KOPT-K1 (cell line): ENCODE results near the gene RCBTB2.

Source experiments
- H3K27ac ChIP-seq: fragments of 200-600 bp; sonication (generic); 2 replicates; pipeline ENCODE4 v1.5.1; 2016; ENCODE audit warnings: antibody characterized with exemption, mild to moderate bottlenecking, low read depth, low read length; ENCODE audit not compliant: poor library complexity, severe bottlenecking
- H3K36me3 ChIP-seq: fragments of 200-600 bp; sonication (generic); 2 replicates; pipeline ENCODE4 v1.5.1; 2017; ENCODE audit warnings: antibody characterized with exemption, mild to moderate bottlenecking, low read length, moderate library complexity; ENCODE audit not compliant: insufficient read depth
- H3K9me3 ChIP-seq: fragments of 200-600 bp; sonication (generic); 2 replicates; pipeline ENCODE4 v1.5.1; 2017; ENCODE audit warnings: antibody characterized with exemption, low read length, mild to moderate bottlenecking; ENCODE audit not compliant: insufficient read depth, poor library complexity, severe bottlenecking

Gene RCBTB2

GRCh38 chr13:48570216-48570828, 37.4 kb upstream of the RCBTB2 start:
- Histone ChIP-seq H3K9me3 (no peaks in the 10 kb centered on the region), H3K27ac (peak overlapping the region; percentile 98), H3K36me3 (no peaks in the 10 kb centered on the region)

DNA sequence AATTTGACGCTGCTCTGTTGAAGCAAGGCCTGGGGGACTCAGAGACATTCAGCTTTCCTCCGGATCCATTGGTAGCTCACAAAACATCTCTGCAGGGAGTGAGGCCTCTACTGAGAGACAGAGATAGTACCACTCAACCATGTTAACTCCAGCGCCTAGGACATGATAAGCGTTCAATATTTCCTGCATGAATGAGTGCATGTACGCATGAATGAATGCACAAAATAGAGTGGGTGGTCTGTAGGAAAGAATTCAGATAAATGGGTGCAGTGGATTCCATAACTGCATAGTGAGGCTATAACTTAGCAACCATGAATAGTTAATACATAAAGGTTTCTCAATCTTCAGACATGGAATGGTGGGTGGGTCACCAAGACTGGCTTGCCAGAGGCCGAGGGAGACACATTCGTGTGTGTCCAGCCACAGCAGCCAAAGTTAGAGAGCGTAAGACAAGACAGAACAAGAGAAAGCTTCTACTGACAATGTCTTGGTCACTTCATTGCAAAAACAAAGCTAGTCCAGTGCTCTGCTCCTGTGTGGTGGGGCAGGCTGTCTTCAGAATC, 36.3 kb upstream of the RCBTB2 start:
- H3K36me3 ChIP-seq, result no peaks in the 10 kb centered on the region
- no peaks in the 10 kb centered on the region for H3K9me3 ChIP-seq
- peak overlapping the region; percentile 98 for H3K27ac ChIP-seq

DNA sequence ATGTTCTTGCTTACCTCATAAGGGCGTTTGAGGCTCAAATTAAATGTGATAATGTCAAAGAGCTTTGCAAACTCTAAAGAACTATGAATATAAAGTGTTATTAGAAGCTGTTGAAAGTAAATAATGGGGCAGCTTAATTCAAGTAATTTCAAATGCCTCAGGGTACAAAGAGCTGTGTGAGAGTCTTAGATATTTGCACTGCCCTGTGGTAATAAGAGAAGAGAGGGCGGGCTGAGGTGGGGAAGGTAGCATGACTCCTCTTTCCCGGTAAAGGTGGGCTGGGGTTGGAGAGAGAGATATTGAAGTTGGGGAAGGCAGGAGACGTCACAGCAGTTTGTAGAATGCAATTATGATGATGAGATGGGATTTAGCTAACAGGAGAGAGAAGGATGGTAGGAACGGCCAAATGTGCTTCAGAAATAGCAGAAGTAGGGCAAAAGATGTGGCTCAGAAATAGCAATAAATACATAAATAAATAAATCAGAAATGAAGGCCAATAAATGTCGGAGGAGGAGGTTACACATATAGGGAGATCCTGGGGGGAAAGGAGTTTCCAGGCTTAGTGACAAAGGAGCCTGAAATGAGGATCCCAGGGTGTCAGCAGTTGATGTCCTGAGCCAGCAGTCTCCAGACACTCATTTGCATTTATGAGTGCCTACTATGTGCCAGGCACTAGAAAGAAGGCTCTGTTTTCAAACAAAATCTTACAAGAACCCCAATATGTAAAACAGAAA, 35.7 kb upstream of the RCBTB2 start:
- H3K36me3 ChIP-seq, result no peaks in the 10 kb centered on the region
- H3K27ac ChIP-seq, result peak overlapping the region; percentile 98
- H3K9me3 ChIP-seq, result no peaks in the 10 kb centered on the region

DNA sequence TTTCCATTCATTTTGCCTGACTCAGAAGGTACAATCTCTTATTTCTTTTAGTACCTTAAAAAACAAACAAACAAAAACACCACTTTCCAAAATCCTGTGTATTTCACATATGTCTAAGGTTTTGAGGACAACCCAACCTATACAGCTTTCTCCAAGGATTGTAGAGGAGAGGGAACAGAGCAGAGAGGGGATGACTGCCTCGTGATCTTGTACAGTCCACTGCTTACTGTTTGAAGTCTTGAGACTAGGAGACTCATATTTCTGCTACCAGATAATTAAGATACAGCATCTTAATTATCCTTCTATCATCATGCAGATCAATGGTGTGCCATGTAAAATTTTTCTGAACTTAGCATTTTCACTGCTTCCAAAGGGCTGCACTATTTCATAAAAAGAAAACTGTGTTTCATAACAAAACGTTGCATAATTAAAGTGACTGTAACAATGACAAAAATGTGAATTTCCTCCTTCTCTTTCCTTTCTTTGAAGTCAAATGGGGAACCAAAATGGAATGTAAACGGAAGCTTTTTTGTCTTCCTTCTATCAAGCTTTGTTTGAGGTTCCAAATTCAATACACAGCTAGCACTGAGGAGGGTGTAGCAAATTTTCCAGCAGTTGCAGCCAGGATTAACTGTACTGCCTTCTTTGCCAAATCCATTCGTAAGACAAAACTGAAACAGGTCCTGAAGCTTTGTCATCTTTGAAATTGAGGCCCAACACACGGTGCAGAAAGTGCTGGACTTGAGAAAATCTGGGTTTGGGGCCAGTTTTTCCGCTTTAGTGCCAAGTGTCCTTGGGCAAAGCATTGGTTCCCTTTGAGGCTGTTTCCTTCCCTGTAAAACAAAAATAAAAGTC, 34.9 kb upstream of the RCBTB2 start:
- no peaks in the 10 kb centered on the region for H3K36me3 ChIP-seq
- no peaks in the 10 kb centered on the region for H3K9me3 ChIP-seq
- H3K27ac ChIP-seq, result peak overlapping the region; percentile 98

DNA sequence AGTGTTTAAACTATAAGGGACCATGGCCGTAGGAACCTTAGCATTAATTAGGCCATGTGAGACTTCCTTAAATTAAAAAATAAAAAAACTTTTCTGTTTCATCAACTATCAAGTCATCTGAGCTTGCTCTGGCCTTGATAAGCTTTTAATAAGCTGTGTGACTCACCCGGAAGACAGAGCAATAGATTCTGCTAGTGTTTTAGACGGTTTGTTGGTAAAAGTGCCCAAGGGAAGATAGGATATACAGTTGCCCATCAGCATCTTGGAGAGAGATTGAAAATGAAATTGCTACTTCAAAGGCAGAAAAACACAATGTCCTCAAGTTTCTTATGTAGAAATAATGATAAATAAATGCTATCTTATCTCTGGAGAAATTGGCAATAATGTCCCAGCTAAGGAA, 31.2 kb upstream of the RCBTB2 start:
- Histone ChIP-seq H3K27ac (peak overlapping the region; percentile 98), H3K36me3 (no peaks in the 10 kb centered on the region), H3K9me3 (no peaks in the 10 kb centered on the region)

DNA sequence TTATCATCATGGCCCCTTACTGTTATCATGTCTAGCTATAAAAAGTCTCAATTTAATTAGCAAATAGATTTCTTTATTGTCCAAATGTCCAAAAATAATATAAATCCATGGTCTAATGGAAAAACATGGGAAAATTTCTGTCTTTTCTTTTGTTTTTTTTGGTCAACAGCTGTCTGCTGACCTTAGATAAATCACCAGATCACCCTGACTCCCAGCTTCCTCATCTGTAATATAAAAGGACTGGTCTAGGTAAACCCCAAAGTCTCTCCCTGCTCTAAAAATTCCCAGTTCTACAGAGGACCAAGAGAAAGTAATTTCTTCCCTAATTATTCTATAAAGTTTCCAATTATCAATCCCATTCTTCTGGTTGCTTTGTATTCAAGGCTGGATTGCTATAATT, 30.7 kb upstream of the RCBTB2 start:
- H3K27ac ChIP-seq, result peak overlapping the region; percentile 98
- no peaks in the 10 kb centered on the region for H3K9me3 ChIP-seq
- H3K36me3 ChIP-seq, result no peaks in the 10 kb centered on the region

- H3K9me3 ChIP-seq, result no peaks in the 10 kb centered on the region
- peak overlapping the region; percentile 98 for H3K27ac ChIP-seq
- H3K36me3 ChIP-seq, result no peaks in the 10 kb centered on the region
These were observed 29.6 kb upstream of the RCBTB2 start for GRCh38 chr13:48562296-48563066.

DNA sequence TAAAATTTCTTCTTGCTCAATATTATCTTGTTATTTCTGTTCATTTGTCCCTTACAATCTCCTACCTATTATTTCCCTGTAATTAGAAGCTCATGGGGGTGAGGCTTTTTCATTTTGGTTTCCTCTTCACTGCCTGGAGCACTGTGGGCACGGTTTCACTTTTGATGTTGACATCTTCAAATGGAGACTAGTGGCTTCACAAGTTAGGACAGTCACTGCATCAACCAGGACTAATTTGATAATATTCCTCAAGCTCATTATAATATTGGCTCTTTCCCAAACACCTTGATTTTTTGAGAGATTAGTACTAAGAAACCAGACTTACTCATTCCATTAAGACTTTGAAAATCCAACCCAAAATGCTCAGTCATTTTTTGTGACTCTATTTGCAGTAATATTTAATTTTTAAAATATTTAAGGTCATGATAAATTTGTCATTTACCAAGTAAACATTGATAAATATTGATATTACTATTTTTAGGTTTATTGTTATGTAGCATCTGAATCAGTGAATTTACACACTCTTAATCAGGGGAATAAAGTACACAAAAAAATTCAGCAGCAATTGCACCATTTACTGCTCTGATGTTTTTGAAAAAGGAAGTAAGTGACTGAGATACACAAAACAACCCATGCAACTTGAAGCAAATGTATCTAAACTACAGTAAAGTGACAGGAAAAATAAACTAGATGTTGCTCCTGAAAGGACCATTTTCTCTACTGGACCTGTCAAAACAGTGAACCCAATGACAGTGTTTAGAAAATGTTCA, 28.8 kb upstream of the RCBTB2 start:
- Histone ChIP-seq H3K27ac (peak overlapping the region; percentile 98), H3K36me3 (no peaks in the 10 kb centered on the region)

GRCh38 chr13:48560657-48561337, 27.9 kb upstream of the RCBTB2 start:
- Histone ChIP-seq H3K27ac (peak overlapping the region; percentile 98), H3K36me3 (0 out of 2 replicates have a peak, but pooled peaks cover 2% of the 10 kb centered on the region), H3K9me3 (peaks cover 6% of the 10 kb centered on the region)

More for the DNA sequence above, 28.8 kb upstream of the RCBTB2 start:
- no peaks in the 10 kb centered on the region for H3K9me3 ChIP-seq

DNA sequence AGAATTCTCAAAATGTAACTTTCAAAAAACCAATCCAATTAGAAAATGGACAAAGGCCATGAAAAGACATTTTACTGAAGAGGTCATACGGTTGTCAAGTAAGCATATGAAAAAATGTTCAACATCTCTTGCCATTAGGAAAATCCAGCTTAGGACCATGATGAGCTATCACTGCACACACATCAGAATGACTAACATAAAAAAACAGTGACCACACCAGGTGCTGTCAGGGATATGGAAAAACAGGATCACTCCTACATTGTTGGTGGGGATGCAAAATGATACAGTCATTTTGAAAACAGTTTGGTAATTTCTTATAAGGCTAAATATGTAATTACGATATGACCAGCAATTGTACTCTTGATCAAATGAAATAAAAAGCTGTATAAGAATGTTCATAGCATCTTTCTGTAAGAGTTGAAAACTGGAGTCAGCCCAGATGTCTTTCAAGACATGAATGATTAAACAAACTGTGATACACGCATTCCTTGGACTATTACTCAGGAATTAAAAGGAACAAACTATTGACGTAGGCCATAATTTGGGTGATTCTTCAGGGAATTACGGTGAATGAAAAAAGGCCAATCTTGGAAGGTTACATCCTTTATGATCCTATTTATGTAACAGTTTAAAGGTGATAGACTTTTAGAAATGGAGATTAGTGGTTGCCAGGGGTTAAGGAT, 26.9 kb upstream of the RCBTB2 start:
- Histone ChIP-seq H3K27ac (peak overlapping the region; percentile 98), H3K36me3 (0 out of 2 replicates have a peak, but pooled peaks cover 4% of the 10 kb centered on the region)

GRCh38 chr13:48556817-48557216, 23.9 kb upstream of the RCBTB2 start:
- Histone ChIP-seq H3K36me3 (0 out of 2 replicates have a peak, but pooled peaks cover 4% of the 10 kb centered on the region), H3K27ac (peak overlapping the region; percentile 98), H3K9me3 (peaks cover 43% of the 10 kb centered on the region)

More for the DNA sequence above, 26.9 kb upstream of the RCBTB2 start:
- peaks cover 17% of the 10 kb centered on the region for H3K9me3 ChIP-seq

DNA sequence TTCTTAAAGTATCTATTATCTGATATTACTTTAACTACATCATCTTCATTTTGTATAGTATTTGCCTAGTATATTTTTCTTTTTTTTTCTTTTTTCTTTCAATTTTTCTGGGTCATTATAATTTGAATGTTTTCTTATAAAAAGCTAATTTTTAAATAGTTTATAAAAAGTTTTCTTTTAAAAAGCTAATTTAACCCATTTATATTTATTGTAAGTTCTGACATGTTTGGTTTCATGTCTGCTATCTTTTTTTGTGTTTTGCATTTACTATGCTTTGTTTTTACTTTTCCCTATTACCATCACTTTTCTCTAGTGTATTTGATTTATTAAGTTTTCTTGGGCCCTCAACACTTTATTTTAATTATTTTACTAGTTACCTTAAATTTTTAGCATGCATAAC, 22.6 kb upstream of the RCBTB2 start:
- H3K27ac ChIP-seq, result no peak overlapping the region
- H3K36me3 ChIP-seq, result 0 out of 2 replicates have a peak, but pooled peaks cover 4% of the 10 kb centered on the region
- H3K9me3 ChIP-seq, result peaks cover 57% of the 10 kb centered on the region

DNA sequence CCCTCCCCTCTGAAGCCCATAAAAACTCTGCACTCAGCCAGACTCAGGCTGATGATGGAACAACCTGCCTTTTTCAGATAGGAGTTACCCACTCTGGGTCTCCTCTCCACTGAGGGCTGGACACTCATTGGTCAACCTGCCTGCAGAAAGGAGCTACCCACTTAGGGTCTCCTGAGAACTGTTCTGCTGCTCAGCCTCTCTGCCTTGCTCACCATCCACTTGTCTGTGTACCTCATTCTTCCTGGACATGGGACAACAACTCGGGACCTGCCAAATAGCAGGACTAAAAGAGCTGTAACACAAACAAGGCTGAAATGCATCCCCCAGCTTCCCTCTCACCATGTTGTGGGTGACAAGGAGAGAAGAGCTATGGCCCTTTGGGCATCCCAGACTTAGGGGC, 18.4 kb upstream of the RCBTB2 start:
- peaks cover 70% of the 10 kb centered on the region for H3K9me3 ChIP-seq
- no peak overlapping the region for H3K27ac ChIP-seq
- 0 out of 2 replicates have a peak, but pooled peaks cover 4% of the 10 kb centered on the region for H3K36me3 ChIP-seq
